GM21390 (cell line): ENCODE results near the gene TAMALIN.

Source experiments
- ATAC-seq: cut with Tn5 transposase; IDR thresholded peaks from one replicate; pipeline ENCODE4 v1.9.1; 2021; ENCODE audit not compliant: unreplicated experiment

Gene TAMALIN

DNA sequence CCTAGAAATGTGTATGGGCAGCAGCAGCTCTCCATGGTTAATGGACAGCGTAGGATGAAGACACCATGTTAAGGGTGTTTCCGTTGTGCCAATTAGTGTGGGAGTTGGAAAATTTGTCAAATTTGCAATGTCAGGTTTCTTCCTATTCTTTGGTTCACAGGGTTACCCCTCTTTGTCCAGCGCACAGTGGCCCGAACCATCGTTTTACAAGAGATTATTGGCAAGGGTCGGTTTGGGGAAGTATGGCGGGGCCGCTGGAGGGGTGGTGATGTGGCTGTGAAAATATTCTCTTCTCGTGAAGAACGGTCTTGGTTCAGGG lies 26.0 kb upstream of the TAMALIN start:
- ATAC-seq, result no peak

DNA sequence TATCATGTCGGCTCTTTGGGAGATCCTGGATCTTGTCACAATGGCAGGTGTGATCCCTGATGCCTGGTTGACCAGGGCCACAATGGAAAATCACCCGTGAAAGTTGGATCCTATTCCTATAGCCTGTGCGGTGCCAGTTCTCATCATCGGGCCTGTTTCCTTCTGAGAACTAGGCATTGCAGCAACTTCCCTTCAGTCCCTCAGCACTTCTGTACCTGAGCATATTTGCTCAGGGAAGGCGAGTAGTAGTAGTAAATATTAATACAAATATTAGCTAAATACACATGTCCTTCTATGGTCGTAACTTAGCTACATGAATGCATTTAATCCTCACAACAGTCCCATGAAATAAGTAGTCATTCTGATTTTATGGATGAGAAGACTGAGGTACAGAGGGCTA lies 22.1 kb upstream of the TAMALIN start:
- no peak for ATAC-seq

DNA sequence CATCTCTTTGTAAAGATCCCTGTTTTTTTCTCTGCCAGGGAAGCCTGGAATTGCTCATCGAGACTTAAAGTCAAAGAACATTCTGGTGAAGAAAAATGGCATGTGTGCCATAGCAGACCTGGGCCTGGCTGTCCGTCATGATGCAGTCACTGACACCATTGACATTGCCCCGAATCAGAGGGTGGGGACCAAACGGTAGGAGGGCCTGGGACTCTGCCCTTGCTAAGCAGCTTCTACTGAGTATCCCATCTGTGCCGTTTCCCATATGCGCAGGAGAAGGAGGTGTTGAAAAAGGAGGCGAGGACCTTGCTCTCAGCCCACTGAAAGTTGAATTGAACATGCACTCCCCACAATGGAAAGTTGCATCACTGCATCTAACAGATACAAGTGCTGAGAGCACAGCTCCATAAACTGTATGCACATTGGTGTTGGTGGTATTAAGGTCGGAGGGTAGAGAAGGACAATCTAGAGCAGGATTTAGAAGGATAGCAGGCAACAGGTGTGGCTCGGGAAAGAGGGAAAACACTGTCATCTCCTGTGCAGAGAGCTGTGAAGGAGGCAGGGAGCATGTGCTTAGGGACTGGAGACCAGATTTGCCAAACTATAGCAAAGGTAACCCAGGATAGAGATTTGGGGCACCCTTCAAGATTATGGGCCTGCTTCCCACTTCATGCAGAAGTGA lies 21.5 kb upstream of the TAMALIN start:
- no peak for ATAC-seq

DNA sequence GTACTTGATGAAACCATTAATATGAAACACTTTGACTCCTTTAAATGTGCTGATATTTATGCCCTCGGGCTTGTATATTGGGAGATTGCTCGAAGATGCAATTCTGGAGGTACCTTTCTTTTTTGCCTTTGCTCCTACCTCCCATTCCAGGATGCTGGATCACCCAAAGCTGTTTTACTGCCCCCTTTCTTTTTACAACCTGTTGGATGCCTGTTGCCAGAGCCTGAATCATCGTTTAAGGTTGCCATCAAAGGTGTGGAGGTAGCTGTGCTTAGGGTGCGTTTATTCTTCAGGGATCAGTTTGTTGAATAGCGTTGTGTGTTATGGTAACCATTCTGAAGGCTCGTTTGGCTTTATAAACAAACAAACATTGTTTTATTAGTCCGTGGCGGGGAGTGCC lies 19.9 kb upstream of the TAMALIN start:
- ATAC-seq, result no peak

DNA sequence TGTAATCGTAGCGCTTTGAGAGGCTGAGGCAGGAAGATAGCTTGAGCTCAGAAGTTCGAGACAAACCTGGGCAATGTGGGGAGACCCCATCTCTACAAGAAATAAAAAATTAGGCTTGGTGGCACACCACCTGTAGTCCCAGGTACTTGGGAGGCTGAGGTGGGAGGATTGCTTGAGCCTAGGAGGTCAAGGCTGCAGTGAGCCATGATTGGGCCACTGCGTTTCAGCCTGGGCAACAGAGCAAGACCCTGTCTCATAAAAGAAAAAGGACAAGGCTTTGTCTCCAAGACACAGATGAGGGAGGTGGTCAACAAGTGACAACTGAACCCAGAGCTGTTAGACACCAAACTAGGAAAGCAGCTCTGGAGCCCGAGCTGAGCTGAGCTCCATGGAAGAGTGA lies 14.5 kb upstream of the TAMALIN start:
- no peak for ATAC-seq

DNA sequence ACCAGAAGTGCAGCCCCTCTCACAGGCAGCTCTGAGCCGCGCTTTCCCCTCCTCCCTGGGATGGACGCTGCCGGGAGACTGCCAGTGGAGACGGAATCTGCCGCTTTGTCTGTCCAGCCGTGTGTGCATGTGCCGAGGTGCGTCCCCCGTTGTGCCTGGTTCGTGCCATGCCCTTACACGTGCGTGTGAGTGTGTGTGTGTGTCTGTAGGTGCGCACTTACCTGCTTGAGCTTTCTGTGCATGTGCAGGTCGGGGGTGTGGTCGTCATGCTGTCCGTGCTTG lies 12.3 kb upstream of the TAMALIN start:
- no peak for ATAC-seq

DNA sequence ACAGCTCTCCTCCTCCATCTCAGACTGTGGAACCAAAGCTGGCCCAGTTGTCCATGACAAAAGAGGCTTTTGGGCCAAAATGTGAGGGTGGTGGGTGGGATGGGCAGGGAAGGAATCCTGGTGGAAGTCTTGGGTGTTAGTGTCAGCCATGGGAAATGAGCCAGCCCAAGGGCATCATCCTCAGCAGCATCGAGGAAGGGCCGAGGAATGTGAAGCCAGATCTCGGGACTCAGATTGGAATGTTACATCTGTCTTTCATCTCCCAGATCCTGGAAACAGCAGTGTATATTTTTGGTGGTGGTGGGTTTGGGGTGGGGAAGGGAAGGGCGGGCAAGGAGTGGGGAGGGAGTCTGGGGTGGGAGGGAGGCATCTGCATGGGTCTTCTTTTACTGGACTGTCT lies 11.8 kb upstream of the TAMALIN start:
- ATAC-seq, result no peak

DNA sequence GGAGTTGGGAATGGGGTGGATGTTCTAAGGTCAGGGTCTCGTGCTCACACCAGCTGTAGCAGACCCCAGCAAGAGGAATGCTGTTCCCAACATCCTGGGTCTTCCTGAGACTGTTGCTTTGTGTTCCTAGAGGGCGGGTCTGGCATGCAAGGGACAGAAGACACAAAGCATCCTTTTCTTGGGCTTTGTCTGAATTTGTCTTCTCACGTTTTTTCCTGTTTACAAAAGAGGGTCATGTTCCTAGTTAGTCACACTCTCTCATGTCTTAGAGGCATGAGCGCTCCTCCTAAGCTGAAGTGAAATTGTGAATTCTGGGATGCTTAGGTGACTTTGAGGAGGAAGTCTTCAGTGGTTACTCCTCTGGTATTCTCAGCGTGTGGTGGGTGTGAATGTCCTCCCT lies 9.6 kb upstream of the TAMALIN start:
- no peak for ATAC-seq

DNA sequence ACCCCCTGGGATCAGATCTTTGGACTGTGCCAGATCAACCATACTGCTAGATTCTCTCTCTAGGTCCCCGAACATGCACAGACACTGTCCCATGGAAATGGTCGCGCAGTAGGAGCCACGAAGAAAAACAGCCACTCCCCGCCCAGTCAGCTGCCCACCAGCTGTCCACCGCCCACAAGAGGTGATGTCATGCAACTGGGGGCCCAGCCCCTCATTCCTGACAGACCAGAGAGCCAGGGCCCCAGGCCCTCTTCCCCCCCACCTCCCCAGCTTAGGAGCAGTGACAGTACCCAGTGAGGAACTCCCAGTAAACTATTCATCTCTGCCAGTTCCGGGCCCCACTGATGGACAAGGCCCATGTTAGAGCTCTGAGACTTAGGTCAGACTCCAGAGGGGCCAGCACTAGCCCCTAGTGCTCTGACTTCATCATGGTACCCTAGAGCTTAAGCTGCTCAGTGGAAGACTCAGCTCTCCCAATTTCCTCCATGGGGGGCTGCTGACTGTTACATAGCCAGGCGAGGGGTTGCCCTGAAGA lies 3.7 kb upstream of the TAMALIN start:
- no peak for ATAC-seq

DNA sequence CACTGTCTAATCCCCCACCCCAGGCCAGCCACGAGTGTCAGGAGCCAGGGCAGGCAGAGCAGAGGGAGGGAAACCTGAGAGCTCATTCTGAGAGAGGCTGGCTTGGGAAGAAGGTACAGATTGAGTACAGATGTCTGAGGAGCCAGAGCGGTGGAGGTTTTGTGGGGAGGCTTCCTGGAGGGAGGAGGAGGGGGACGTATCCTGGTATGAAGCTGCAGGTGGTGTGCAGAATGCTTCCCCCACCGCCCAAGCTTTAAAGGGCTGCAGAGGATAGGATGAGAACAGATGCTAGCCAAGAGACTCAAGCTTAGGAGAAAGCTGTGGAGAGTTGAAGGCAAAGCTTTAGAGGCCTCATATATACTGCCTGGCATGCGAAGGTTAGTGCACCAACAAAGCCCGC lies 3.2 kb upstream of the TAMALIN start:
- no peak for ATAC-seq

DNA sequence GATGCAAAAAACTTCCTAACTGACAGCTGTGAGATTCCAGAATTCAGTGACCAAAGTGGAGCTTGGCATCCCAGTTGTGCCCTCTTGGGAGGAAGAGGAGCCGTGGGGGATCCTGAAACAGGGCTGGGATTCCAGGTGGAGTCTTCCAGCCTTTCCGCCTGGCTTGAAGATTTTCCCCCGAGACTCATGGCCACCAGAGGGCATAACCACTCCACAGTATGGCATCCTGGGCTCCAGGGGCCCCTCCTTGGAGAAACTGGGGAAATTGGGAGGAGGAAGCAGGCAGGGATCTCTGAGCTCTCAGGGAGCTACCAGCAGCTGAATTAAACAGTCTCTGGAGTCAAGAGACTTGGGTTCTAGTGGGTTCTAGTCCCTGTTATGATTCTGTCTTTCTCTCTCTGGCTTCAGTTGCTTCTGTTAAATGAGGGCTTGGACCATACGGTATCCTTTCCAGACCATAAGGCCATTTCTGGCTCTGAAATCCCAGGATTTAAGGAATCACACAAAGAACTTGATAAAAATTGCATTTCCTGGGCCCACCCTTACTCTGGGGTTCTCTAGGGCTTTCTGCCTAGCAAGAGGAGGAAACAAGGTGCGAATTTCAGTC lies 2.6 kb upstream of the TAMALIN start:
- no peak for ATAC-seq

DNA sequence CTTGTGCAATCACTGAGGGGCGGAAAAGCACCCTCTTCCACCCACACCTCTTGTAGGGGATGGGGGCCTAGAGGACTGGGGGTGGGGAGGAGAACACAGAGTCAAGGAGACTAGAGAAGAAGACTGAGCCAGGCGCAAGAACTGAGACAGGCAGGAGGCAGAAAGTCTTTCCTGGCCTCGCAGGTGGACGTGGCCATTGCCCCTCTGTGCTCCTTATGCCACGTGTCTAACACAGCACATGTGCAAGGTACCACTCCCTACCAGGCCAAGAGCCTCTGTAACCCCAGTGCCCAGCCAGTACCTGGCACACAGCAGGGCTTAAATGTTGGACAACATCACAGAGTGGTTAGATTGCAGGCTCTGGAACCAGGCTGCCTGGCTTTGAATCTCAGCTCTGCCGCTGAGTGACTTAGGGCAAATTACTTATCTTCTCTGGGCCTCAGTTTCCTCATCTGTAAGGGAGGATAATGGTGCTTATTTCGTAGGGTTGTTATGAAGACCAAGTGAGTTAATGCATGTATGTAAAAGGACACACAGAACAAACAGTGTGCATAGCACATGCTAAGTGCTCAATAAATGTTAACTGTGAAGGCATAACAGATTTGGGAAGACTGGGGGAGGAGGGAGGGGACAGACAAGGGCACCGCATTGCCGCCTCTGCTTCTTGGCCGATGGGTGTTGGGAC lies 1.4 kb upstream of the TAMALIN start:
- ATAC-seq, result no peak

DNA sequence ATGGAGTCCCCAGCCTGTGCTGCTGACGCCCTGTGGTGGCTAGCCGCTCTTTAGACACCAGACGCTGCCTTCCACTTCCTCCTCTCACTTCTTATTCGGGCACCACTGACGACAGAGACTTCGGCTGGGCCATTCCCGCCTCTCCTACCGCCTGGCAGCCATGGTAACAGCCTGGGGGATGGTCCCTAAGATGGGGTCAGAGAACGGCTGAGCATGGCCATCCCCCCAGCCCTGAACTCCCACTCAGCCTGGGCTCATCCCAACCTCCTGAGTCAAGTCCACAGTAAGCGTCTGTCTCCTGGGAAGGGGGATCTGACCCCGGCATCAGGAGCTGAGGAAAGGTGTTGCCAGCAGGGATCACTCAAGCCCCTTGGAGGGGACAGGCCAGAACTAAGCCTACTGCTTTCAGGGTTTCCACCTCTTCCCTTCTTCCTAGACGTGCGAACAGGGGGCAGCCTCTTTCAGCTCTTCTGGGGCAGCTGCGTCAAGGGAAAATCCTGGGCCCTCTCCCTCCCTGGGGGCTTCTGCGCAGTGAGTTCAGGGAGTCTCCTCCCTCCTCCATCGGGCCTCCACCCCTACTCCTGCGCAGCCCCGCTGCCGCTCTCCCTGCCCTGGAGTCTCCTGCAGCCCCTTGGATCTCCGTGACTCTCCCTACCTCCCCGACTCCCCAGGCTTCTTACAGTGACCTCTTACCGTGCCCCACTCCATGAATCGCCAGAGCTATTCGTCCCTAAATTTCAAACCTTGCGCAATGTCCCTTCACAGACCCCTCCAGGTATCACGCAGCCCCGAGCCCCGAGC lies 643 bp upstream of the TAMALIN start:
- ATAC-seq, result peak; percentile 58

DNA sequence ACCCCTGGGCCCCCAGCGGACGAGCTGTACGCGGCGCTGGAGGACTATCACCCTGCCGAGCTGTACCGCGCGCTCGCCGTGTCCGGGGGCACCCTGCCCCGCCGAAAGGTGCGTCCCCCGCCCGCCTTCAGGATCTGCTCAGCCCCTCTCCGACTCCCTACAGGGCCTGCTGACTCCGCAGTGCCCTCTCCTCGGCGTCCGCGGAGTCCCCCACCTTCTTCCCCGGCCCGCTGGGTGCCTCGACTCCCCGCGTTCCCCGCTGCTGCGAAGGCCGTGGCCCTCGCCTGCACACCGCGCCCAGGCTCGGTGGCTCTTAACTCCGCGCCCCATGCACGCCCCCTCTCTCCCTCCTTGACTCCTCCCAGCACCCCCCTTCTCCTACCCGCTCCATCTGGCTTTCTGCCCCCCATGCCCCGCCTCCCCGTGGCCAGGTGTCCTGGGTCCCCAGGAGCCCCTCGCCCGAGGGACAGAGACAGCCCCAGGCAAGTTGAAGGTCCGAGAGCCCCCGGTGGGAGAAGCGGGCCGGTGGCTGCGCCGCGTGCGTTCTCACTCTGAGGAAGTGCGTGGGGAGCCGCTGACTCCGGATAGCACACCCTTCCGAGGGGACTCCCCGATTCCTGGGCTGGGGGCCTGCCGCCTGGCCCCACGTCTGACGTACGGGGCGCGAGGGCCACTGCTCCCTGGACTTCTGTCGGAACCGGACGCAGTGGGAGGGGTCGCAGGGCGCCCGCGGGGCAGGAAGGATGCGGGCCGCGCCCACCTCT lies 594 bp downstream of the TAMALIN start:
- no peak for ATAC-seq

DNA sequence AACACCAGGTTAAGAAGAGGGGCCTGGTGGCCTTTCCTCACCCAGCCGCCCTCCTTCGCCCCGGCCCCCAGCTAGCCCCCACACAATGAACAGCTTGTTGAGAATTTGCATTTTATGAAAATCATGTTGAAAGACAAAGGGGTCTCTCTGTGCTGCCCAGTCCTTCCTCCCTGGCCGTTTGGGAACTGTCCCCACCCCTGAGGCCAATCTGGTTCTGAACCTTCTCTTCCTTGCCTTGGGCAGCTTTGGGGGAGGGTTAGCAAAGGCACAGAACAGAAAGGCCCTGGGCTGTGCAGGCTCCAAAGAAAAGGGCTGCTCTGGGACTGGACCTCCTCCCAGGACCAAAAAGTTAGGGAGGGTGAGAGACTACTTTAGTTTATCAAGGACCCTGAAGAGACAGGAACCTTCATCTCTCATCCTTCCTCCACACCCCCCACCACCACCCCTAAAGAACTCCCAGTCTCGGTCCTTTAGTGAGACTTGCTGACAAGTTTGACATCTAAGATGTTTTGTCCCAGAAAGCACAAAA lies 1.3 kb downstream of the TAMALIN start:
- no peak for ATAC-seq

DNA sequence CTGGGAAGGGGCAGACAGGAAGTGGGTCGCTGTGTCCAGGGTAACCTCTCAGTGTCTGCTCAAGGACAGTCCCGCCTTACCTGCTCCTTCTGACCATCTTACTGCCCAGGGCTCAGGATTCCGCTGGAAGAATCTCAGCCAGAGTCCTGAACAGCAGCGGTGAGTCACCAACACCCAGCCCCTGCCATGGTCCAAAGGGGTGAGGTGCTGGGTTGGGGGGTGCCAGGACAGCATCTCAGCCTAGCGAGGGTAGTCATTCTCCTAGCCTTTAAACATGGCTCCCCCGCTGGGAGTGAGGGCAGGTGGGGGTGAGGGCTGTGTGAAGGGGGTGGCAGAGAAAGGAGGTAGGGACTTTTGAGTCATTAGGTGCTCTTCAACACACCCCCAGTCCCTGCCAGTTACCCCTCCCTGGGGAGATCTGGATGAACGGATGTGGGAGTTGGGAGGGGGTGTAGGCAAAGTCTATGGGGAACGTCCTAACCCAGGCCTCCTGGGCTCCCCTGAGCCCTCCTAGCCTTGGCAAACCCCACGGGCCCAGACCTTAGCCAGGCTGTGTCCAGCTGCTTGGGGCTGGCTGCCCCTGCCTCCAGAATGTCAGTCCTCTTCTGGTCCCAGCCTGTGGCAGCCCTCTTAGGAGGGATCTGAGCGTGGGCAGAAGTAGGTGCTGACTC lies 2.5 kb downstream of the TAMALIN start:
- ATAC-seq, result no peak

DNA sequence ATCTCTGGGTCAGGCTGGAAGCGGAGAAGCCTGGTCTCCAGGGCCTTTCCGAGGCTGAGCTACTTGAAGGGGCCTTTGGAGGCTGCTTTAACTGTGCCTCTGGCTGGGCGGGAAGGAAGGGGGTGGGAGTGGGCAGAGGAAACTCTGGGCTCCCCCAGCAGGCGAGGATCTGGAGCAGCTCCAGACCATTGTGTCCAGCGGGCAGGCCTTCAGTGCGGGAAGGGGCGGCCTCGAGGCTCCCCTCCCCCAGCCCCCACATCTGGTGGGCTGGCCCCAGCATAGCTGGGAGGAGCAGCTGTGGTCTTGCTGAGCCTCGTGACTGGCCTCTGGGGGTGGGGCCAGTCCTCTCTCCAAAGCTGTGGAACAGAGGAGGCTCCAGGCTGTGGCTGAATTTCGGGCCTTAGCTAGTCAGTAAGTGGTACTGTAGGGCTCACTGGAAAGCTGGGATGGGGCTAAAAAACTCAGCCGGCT lies 3.4 kb downstream of the TAMALIN start:
- ATAC-seq, result no peak

DNA sequence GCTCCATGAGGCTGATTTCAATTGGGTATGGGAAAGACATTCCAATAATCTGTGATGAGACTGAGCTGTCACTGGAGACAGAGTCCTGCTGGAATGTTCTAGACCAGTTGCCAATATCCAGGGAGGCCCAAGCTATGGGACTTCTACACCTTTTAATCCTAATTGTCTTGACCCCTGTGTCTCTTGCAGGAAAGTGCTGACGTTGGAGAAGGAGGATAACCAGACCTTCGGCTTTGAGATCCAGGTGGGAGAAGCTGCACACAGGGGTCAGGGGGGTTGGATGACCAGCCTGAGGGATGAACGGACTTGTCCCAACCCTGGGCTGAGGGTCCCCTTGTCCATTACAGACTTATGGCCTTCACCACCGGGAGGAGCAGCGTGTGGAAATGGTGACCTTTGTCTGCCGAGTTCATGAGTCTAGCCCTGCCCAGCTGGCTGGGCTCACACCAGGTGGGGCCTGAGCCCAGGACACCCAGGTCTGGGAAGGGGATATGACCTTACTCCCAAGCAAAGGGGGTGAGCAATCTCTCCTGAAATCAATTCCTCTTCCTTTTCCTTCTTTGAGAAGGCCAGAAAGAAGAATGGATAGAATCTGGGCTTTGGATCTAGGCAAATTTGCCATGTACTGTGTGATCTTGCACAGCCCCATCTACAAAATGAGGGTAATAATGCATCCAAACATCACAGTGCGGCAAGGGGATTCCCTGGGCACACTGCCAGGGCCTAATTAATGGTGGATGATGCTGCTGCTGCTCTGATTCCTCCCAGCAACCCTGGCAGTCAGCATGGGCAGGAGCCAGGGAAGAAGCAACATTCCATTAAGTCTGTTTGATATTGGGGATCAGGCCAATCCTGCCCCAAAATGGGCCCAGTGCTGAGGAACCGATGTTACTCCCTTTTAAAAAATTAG lies 4.2 kb downstream of the TAMALIN start:
- no peak for ATAC-seq

DNA sequence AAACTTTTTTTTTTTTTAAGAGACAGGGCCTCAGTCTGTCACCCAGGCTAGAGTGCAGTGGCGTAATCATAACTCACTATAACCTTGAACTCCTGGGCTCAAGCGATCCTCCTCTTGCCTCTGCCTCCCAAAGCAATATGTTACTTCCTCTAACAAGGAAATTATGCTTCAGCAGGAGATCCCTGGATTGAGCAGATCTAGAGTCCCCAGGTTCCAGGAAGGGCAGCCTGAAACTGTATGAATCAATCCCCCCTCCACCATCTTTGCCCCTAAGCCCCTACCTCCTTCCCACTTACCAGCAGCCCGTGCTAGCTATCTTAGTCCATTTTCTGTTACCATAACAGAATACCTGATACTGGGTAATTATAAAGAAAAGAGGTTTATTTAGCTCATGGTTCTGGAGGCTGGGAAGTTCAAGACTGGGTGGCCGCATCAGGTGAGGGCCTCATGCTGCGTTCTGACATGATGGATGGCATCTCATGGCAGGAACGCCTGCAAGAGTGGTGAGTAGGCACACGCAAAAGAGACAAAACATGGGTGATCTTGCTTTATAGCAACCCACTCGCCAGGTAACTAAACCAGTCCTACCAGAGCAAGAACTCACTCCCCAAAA lies 5.0 kb downstream of the TAMALIN start:
- no peak for ATAC-seq
